Sigmoid colon (tissue), 4 donors: ENCODE measurements around the gene NBAS.

Experiments used
- CTCF ChIP-seq, 4 experiments: fragments of 450-650 bp in 3 of 4; fragments of 200-600 bp in 1 of 4; IDR thresholded peaks; one replicate each; pipeline ENCODE4 v1.5.1; 2016 to 2019; ENCODE audit warnings: antibody characterized with exemption in 4 of 4, mild to moderate bottlenecking in 3 of 4, moderate library complexity in 2 of 4
- POLR2AphosphoS5 ChIP-seq, 4 donors: sonication (generic); formaldehyde crosslinking; IDR thresholded peaks; one replicate each; pipeline ENCODE4 v1.6.1; 2017; ENCODE audit warnings: antibody characterized with exemption in 4 of 4

- TF ChIP-seq CTCF (IDR thresholded peaks at IDR 0.05) (no peak), POLR2AphosphoS5 (IDR thresholded peaks at IDR 0.05) (no peak)
Observed at GRCh38 chr2:15127876-15128275, 433.3 kb downstream of the NBAS start.
